RWPE1 (cell line): ENCODE results near the gene ADRM1.

Experiments
- CTCF ChIA-PET: fragments of 350-600 bp; sonication (Branson Sonifier 250); formaldehyde crosslinking; extraction: SDS; loops from one replicate; lab custom pipeline; 2021; lab: Yijun Ruan, JAX
- POLR2A ChIA-PET: fragments of 400-600 bp; formaldehyde crosslinking; extraction: SDS; loops from one replicate; lab custom pipeline; 2020; ENCODE audit warnings: antibody characterized with exemption; ENCODE audit not compliant: low non-redundant PET; lab: Yijun Ruan, JAX
- DNase-seq: peaks from one replicate; pipeline ENCODE4 v3.0.0; 2012; ENCODE audit warnings: low spot score
- H3K27ac ChIP-seq: fragments of 450-650 bp; 2 replicates; pipeline ENCODE4 v1.5.1; 2017
- TF ChIP-seq, protein P1 (sequence below): fragments of 450-650 bp; conservative IDR thresholded peaks from 2 replicates; pipeline ENCODE4 v1.5.1; 2017; ENCODE audit warnings: low read depth, mild to moderate bottlenecking

The ADRM1 gene

DNA sequence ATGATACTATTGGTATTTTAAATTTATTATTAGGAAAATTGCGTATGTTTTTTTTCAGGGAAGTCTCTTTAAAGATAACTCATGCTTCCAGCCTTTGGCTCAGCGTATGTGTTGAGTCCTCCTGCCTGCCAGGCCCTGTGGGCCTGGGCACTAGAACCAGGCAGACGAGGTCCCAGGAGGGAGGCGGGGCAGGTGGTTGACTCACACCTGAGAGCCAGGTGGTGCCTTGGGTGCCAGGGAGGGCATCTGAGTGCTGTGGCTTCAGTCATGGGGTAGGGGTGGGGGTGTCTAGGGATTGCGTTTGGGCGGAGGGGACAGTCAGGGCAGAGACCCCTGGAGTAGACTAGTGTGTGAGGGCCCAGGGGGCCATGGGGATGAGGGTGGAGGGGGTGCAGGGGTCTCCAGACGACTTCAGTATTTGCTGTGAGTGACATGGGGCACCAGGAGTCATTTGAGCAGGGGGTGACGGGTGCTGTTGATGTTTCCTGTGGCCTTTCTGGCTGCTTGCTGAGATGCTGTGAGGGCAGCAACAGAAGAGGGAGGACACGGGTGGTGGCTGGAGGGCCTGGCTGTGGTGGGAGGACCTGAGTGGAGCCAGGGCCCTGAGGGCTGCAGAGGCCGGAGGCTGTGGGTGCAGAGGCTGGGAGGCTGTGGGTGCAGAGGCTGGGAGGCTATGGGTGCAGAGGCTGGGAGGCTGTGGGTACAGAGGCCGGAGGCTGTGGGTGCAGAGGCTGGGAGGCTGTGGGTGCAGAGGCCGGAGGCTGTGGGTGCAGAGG is 14.8 kb upstream of the ADRM1 start:
- DNase-seq, result no peak
- CTCF ChIA-PET, result no interaction called here
- TF ChIP-seq, protein P1, sequence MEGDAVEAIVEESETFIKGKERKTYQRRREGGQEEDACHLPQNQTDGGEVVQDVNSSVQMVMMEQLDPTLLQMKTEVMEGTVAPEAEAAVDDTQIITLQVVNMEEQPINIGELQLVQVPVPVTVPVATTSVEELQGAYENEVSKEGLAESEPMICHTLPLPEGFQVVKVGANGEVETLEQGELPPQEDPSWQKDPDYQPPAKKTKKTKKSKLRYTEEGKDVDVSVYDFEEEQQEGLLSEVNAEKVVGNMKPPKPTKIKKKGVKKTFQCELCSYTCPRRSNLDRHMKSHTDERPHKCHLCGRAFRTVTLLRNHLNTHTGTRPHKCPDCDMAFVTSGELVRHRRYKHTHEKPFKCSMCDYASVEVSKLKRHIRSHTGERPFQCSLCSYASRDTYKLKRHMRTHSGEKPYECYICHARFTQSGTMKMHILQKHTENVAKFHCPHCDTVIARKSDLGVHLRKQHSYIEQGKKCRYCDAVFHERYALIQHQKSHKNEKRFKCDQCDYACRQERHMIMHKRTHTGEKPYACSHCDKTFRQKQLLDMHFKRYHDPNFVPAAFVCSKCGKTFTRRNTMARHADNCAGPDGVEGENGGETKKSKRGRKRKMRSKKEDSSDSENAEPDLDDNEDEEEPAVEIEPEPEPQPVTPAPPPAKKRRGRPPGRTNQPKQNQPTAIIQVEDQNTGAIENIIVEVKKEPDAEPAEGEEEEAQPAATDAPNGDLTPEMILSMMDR, result no peak
- H3K27ac ChIP-seq, result no peak overlapping the region
- POLR2A ChIA-PET, result no interaction called here

DNA sequence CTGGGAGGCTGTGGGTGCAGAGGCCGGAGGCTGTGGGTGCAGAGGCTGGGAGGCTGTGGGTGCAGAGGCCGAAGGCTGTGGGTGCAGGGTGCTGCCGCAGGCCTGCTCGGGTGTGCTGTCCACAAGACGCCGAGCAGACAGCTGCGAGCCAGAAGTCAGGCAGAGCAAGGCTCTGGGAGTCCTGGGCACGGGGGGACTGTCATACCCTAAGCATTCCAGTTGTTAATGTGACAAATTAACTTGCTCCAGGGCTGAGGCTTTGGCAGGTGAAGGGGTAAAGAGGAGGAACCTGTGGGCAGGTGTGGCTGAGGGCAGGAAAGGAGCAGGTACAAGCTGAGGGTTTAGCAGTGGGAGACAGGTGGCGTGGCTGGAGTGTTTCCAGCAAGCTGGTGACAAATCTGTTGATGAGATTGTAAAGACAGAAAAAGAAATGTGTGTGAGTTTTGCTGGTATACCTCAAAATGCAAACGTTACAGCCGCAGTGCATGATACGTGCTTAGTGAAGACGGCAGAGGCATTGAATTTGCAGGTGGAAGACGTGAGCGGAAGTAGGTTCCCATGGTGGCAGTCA is 14.2 kb upstream of the ADRM1 start:
- H3K27ac ChIP-seq, result peak overlapping the region; percentile 2; the same call in 1 of the 2 replicates
- TF ChIP-seq, protein P1, result no peak
- POLR2A ChIA-PET, result no interaction called here

DNA sequence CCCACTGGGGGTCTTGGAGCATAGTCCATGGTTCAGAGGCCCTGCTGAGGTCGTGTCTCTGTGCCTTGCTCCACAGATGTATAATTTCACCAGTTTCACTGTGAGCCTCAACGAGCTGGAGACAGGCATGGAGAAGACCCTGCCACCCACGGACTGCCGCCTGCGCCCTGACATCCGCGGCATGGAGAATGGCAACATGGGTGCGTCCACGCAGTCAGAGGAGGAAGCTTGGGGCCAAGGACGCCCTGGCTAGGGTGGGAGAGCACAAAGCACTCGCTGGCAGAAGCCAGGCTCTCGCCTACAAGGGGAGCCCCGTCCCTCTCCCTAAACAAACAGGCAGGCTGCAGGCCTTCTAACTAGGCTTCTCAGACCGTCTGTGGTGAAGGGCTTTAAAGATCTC is 13.7 kb upstream of the ADRM1 start:
- POLR2A ChIA-PET, result no interaction called here
- peak overlapping the region; percentile 2; the same call in 1 of the 2 replicates for H3K27ac ChIP-seq
- no peak for DNase-seq
- TF ChIP-seq, protein P1, result no peak
- CTCF ChIA-PET, result interaction anchor here (0.6 kb wide), 1 partner anchor 530 kb away, joined by 3 read pairs; no protein-coding TSS in a partner anchor

More for the DNA sequence above, 14.2 kb upstream of the ADRM1 start:
- CTCF ChIA-PET, result no interaction called here
- no peak for DNase-seq

DNA sequence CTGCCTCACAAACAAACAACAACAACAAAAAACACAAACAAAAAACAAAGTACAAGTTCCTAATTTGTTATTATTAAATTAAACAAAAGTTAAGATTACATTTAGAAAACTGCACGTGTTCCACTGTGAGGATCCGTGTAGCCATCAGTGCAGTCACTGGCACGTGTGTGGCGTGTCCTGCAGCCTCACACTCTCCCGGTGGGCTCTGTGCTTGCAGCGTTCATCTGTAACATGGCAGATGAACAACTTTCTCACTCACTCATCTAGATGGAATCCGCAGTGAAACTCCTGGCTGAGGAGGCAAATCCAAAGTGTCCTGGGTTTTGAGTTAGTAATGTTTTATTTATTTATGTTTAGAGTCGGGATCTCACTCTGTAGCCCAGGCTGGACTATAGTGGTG is 12.9 kb upstream of the ADRM1 start:
- H3K27ac ChIP-seq, result 0 out of 2 replicates have a peak overlapping the region, but pooled peaks have one; percentile 2
- ChIA-PET POLR2A (no interaction called here), CTCF (no interaction called here)
- no peak for DNase-seq
- TF ChIP-seq, protein P1, result no peak

DNA sequence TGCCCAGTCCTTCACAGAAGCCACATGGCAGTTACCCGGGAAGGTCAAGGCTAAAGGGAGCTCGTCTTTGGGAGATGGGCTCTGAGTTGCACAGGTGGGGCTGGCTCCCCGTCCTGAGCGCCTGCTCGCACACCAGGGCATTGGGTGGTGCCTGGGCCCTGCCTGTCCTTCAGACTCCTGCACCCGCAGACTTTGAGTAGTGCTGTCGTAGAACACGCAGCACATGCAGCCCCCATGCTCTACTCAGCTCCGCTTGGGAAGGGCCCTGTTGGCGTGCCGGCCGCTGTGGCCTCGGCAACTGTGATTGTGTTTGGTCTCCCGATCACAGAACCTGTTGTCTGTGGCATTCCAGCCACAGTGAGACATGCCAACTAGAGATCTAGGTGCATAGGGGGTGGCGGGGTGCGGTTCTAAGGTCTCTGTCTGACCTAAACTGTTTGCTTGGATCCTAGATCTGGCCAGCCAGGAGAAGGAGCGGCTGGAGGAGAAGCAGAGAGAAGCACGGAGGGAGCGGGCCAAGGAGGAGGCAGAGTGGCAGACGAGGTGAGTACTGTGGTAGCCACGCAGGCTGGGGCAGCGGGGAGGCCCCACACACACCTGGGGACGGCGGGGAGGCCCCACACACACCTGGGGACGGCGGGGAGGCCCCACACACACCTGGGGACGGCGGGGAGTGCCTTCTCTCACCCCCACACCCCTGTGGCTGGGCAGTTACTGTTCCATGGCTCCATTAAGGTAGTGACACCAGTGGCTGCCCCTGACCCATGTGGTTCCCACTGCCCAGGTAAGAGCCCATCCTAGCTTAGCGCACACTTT is 11.3 kb upstream of the ADRM1 start:
- no peak for DNase-seq
- CTCF ChIA-PET, result no interaction called here
- POLR2A ChIA-PET, result interaction anchor here (0.6 kb wide), 1 partner anchor 95 kb away, joined by 3 read pairs; the partner anchor contains the start of gene RPS21
- TF ChIP-seq, protein P1, result no peak
- H3K27ac ChIP-seq, result peak overlapping the region; percentile 3

DNA sequence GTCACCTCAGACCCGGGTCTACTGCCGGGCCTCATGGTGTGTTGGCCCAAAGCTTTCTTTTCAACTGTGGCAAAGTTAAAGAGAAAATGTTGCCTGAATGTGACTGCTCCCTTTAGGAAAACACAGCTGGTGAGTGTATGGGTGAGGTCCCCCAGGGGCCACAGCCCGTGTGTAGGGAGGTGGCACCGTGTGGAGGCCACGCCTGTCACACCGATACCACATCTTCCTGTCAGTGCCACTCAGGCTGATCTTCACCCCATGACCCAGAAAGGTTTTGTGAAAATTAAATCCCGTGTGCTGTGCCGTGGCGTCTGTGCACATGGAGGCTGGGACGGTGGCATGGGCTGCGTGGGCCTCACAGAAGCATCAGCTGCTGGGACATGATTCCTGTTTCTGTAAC is 10.7 kb upstream of the ADRM1 start:
- ChIA-PET CTCF (no interaction called here), POLR2A (interaction anchor here (0.6 kb wide), 1 partner anchor 95 kb away, joined by 3 read pairs; the partner anchor contains the start of gene RPS21)
- H3K27ac ChIP-seq, result peak overlapping the region; percentile 3; the same call in 1 of the 2 replicates
- DNase-seq, result no peak
- TF ChIP-seq, protein P1, result no peak
